Liver (tissue), 9 donors: ENCODE measurements around the gene SGK1. TPM values are rescaled to one million over a fixed set of nuclear protein-coding genes. Genes with fewer than 3 reads are reported as not detected.

Experiments
- DNase-seq: peaks from one replicate; pipeline ENCODE4 v3.0.0-alpha.2; 2017; ENCODE audit warnings: low spot score
- H3K27ac ChIP-seq, 2 donors: one replicate each; pipeline ENCODE4 v1.7.0; 2013; ENCODE audit warnings: inconsistent platforms in 2 of 2, low read length in 2 of 2, control low read depth in 1 of 2, low read depth in 1 of 2, mild to moderate bottlenecking in 1 of 2
- H3K27me3 ChIP-seq, 4 donors: one replicate each; pipeline versions ENCODE4 v1.6.1 to v1.7.0; 2013; ENCODE audit warnings: low read length in 3 of 4, inconsistent platforms in 1 of 4, mild to moderate bottlenecking in 1 of 4, moderate library complexity in 1 of 4; ENCODE audit not compliant: control insufficient read depth in 4 of 4, insufficient read depth in 4 of 4
- H3K36me3 ChIP-seq, 4 donors: one replicate each; pipeline versions ENCODE4 v1.6.1 to v1.7.0; 2013; ENCODE audit warnings: low read length in 3 of 4, mild to moderate bottlenecking in 3 of 4, low read depth in 1 of 4, moderate library complexity in 1 of 4; ENCODE audit not compliant: control insufficient read depth in 4 of 4, insufficient read depth in 3 of 4
- H3K4me1 ChIP-seq, 4 donors: one replicate each; pipeline versions ENCODE4 v1.6.1 to v1.7.0; 2013; ENCODE audit warnings: low read length in 3 of 4, mild to moderate bottlenecking in 3 of 4, moderate library complexity in 1 of 4; ENCODE audit not compliant: control insufficient read depth in 4 of 4, insufficient read depth in 4 of 4
- H3K4me3 ChIP-seq, 3 donors: one replicate each; pipeline versions ENCODE4 v1.6.1 to v1.7.0; 2013; ENCODE audit warnings: low read length in 3 of 3, control low read depth in 1 of 3, low read depth in 1 of 3, mild to moderate bottlenecking in 1 of 3
- H3K9ac ChIP-seq, 2 donors: one replicate each; pipeline ENCODE4 v1.7.0; 2013; ENCODE audit warnings: low read length in 2 of 2, mild to moderate bottlenecking in 2 of 2, moderate library complexity in 2 of 2, control low read depth in 1 of 2, low read depth in 1 of 2
- H3K9me3 ChIP-seq, 4 donors: one replicate each; pipeline versions ENCODE4 v1.6.1 to v1.7.0; 2013; ENCODE audit warnings: low read length in 3 of 4; ENCODE audit not compliant: control insufficient read depth in 4 of 4
- FOXA1 ChIP-seq: IDR thresholded peaks from 2 replicates; pipeline ENCODE4 v1.6.1; 2016; ENCODE audit warnings: antibody characterized with exemption
- FOXA2 ChIP-seq: IDR thresholded peaks from 2 replicates; pipeline ENCODE4 v1.6.1; 2016; ENCODE audit warnings: antibody characterized with exemption
- GABPA ChIP-seq, 2 donors: IDR thresholded peaks in 1 of 2; conservative IDR thresholded peaks in 1 of 2; 2 replicates each; pipeline ENCODE4 v1.6.1; 2016; ENCODE audit warnings: antibody characterized with exemption in 2 of 2, mild to moderate bottlenecking in 1 of 2, moderate library complexity in 1 of 2
- HNF4A ChIP-seq, 2 donors: conservative IDR thresholded peaks; 2 replicates each; pipeline ENCODE4 v1.6.1; 2016; ENCODE audit warnings: antibody characterized with exemption in 2 of 2, mild to moderate bottlenecking in 2 of 2
- HNF4G ChIP-seq: IDR thresholded peaks from 2 replicates; pipeline ENCODE4 v1.6.1; 2016; ENCODE audit warnings: antibody characterized with exemption
- JUND ChIP-seq, 2 donors: IDR thresholded peaks; 2 replicates each; pipeline ENCODE4 v1.6.1; 2016; ENCODE audit warnings: antibody characterized with exemption in 2 of 2
- MAX ChIP-seq: IDR thresholded peaks from 2 replicates; pipeline ENCODE4 v1.6.1; 2016; ENCODE audit warnings: antibody characterized with exemption
- RAD21 ChIP-seq, 2 donors: IDR thresholded peaks; 2 replicates each; pipeline ENCODE4 v1.6.1; 2016; ENCODE audit warnings: antibody characterized with exemption in 2 of 2, mild to moderate bottlenecking in 2 of 2
- REST ChIP-seq: IDR thresholded peaks from 2 replicates; pipeline ENCODE4 v1.6.1; 2016; ENCODE audit warnings: antibody characterized with exemption, mild to moderate bottlenecking
- RXRA ChIP-seq, 2 donors: IDR thresholded peaks; 2 replicates each; pipeline ENCODE4 v1.6.1; 2017 to 2018; ENCODE audit warnings: antibody characterized with exemption in 2 of 2, mild to moderate bottlenecking in 1 of 2
- YY1 ChIP-seq: IDR thresholded peaks from 2 replicates; pipeline ENCODE4 v1.6.1; 2016; ENCODE audit warnings: antibody characterized with exemption, mild to moderate bottlenecking
- ZBTB33 ChIP-seq: IDR thresholded peaks from 2 replicates; pipeline ENCODE4 v1.6.1; 2016; ENCODE audit warnings: antibody characterized with exemption
- WGBS: extraction: QIAGEN DNeasy Blood & Tissue Kit; methylation state at CpG from one replicate; pipeline ENCODE4 v1.1.7; 2013; 5-methylcytosine and 5-hydroxymethylcytosine counted together
- polyA plus RNA-seq, 2 donors: library from polyadenylated mRNA; stranded (reverse) in 1 of 2; unstranded in 1 of 2; fragments of 200-250 nt in 1 of 2; fragments of >200 nt in 1 of 2; fragmentation: Nextera tagmentation in 1 of 2; extraction: Ambion mirVana in 1 of 2; gene quantifications; one replicate each; pipeline versions ENCODE4 v1.2.1 to v1.2.3, GENCODE V29; 2013 to 2015
- total RNA-seq, 2 donors: library from RNA; depleted of rRNA; stranded (reverse); fragments of >200 nt; gene quantifications; one replicate each; pipeline ENCODE4 v1.2.3, GENCODE V29; 2014
- TF ChIP-seq, protein P1 (sequence below): IDR thresholded peaks from 2 replicates; pipeline ENCODE4 v1.6.1; 2016; ENCODE audit warnings: antibody characterized with exemption
- TF ChIP-seq, protein P2 (sequence below): fragments of 150-350 bp; IDR thresholded peaks from 2 replicates; pipeline ENCODE4 v1.5.1; 2017; ENCODE audit warnings: improper control_type of control experiment, low read depth, low read length; ENCODE audit not compliant: missing input control
- donor health status: healthy.
- donor health status: healthy.
- donor health status: healthy.
- donor health status: healthy.
- donor health status: healthy.

The SGK1 gene
- total and polyA plus RNA-seq, 4 donors = 28.0 to 113 (median 35.4) TPM

GRCh38 chr6:134173936-134174671 lies 143.8 kb downstream of the SGK1 start:
- H3K36me3 ChIP-seq = peaks cover 9 to 35% (median 34%) of the 10 kb centered on the region in 4 donors
- no peaks in the 10 kb centered on the region for H3K27me3 ChIP-seq
- peak overlapping the region; percentile 63 to 89 (median 87) for H3K4me3 ChIP-seq
- H3K4me1 ChIP-seq = peaks cover 1 to 26% (median 12%) of the 10 kb centered on the region in 4 donors
- H3K27ac ChIP-seq = peak overlapping the region; percentile 85 to 98
- H3K9ac ChIP-seq = peak overlapping the region; percentile 95 to 97
- peak; percentile 94 for DNase-seq
- TF ChIP-seq MAX (no peak), ZBTB33 (no peak), RAD21 (IDR thresholded peaks at IDR 0.05) (peak; percentile 90 to 91), YY1 (no peak), FOXA1 (no peak), JUND (IDR thresholded peaks at IDR 0.05) (no peak), FOXA2 (no peak), RXRA (IDR thresholded peaks at IDR 0.05) (peak in 1 of 2 donors; percentile 13), HNF4A (conservative IDR thresholded peaks at IDR 0.05) (peak; percentile 16 to 39), REST (no peak), HNF4G (no peak)
- TF ChIP-seq, protein P1, sequence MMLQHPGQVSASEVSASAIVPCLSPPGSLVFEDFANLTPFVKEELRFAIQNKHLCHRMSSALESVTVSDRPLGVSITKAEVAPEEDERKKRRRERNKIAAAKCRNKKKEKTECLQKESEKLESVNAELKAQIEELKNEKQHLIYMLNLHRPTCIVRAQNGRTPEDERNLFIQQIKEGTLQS = peak; percentile 14
- TF ChIP-seq, protein P2, sequence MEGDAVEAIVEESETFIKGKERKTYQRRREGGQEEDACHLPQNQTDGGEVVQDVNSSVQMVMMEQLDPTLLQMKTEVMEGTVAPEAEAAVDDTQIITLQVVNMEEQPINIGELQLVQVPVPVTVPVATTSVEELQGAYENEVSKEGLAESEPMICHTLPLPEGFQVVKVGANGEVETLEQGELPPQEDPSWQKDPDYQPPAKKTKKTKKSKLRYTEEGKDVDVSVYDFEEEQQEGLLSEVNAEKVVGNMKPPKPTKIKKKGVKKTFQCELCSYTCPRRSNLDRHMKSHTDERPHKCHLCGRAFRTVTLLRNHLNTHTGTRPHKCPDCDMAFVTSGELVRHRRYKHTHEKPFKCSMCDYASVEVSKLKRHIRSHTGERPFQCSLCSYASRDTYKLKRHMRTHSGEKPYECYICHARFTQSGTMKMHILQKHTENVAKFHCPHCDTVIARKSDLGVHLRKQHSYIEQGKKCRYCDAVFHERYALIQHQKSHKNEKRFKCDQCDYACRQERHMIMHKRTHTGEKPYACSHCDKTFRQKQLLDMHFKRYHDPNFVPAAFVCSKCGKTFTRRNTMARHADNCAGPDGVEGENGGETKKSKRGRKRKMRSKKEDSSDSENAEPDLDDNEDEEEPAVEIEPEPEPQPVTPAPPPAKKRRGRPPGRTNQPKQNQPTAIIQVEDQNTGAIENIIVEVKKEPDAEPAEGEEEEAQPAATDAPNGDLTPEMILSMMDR = peak; percentile 77
- WGBS = under 1% methylated on average over 21 of the region's 21 CpGs
- H3K9me3 ChIP-seq = no peaks in the 10 kb centered on the region

DNA sequence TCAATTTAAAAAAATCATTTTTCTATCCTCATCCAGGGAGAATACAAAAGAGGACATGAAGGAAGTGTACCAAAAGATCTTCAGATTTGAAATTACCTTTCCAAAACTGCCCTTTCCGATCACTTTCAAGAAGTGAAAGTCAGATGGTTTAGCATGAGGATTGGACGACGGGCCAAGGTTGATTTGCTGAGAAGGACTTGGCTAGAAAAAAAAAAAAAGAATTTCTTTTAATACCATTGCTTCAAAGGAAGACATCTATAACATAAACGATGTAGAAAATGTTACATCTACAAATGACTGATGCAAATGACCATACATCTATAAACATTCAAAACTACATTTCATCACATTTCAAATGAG lies 144.6 kb downstream of the SGK1 start:
- no peak for DNase-seq
- Histone ChIP-seq H3K36me3 (peaks cover 9 to 39% (median 34%) of the 10 kb centered on the region in 4 donors), H3K9me3 (no peaks in the 10 kb centered on the region), H3K4me1 (peaks cover 1 to 25% (median 12%) of the 10 kb centered on the region in 4 donors), H3K4me3 (peak overlapping the region; percentile 63 to 89 (median 87)), H3K27ac (peak overlapping the region; percentile 85 to 98), H3K27me3 (no peaks in the 10 kb centered on the region), H3K9ac (peak overlapping the region; percentile 95 to 97)
- WGBS = 56% methylated on average over 4 of the region's 4 CpGs
- TF ChIP-seq MAX (no peak), HNF4A (conservative IDR thresholded peaks at IDR 0.05) (no peak), ZBTB33 (no peak), GABPA (IDR thresholded peaks at IDR 0.05 in 1 of 2, conservative IDR thresholded peaks at IDR 0.05 in 1 of 2) (no peak)
- TF ChIP-seq, protein P2 = no peak
